ENCODE measurements around the gene IL17RB.

Gene IL17RB

GRCh38 chr3:53865732-53866499 is 19.5 kb downstream of the IL17RB start:
- no peak for DNase-seq

- no peak for DNase-seq
These were observed 34.3 kb downstream of the IL17RB start for GRCh38 chr3:53880396-53881345.

- peak; percentile 90 for DNase-seq
These were observed 35.6 kb downstream of the IL17RB start, which contains the start of gene ACTR8 for GRCh38 chr3:53881691-53882593. Gene ACTR8, minus strand, starts transcription at chr3:53882152. Its CDS starts 51 bp downstream, at chr3:53882101.

GRCh38 chr3:53883008-53883407 is 36.6 kb downstream of the IL17RB start:
- no peak for DNase-seq

GRCh38 chr3:53884623-53885022 is 38.3 kb downstream of the IL17RB start:
- no peak for DNase-seq

- no peak for DNase-seq
These were observed 38.9 kb downstream of the IL17RB start for GRCh38 chr3:53885239-53885638.

- no peak for DNase-seq
These were observed 41.1 kb downstream of the IL17RB start for GRCh38 chr3:53887446-53887845.

- DNase-seq: no peak
These were observed 41.9 kb downstream of the IL17RB start for GRCh38 chr3:53888232-53888631.

GRCh38 chr3:53890726-53891475 is 44.5 kb downstream of the IL17RB start:
- peak; percentile 76 for DNase-seq

- DNase-seq: peak; percentile 99
These were observed 45.3 kb downstream of the IL17RB start, which contains the start of gene SELENOK for GRCh38 chr3:53891497-53892285. Gene SELENOK, minus strand, starts transcription at chr3:53891859.

GRCh38 chr3:53892286-53892637 is 45.9 kb downstream of the IL17RB start:
- DNase-seq: no peak

- DNase-seq: no peak
These were observed 53.4 kb downstream of the IL17RB start for GRCh38 chr3:53899750-53900149.

GRCh38 chr3:53900666-53901331 is 54.4 kb downstream of the IL17RB start:
- DNase-seq: no peak

GRCh38 chr3:53902067-53902466 is 55.7 kb downstream of the IL17RB start:
- no peak for DNase-seq

GRCh38 chr3:53902711-53903110 is 56.3 kb downstream of the IL17RB start:
- DNase-seq: no peak

GRCh38 chr3:53913401-53913800 is 67.0 kb downstream of the IL17RB start:
- no peak for DNase-seq
